Peyer's patch (tissue), 4 donors: ENCODE data around the gene RAP2A.

ENCODE experiments used
- POLR2A ChIP-seq, 2 donors: fragments of 450-650 bp; IDR thresholded peaks; one replicate each; pipeline ENCODE4 v1.5.1; 2017; ENCODE audit warnings: antibody characterized with exemption in 2 of 2, mild to moderate bottlenecking in 2 of 2, moderate library complexity in 2 of 2
- TF ChIP-seq, protein P1 (sequence below), 6 experiments: fragments of 450-650 bp in 4 of 6; fragments of 200-600 bp in 2 of 6; sonication (generic) in 1 of 6; IDR thresholded peaks; one replicate each; pipeline ENCODE4 v1.5.1; 2017 to 2019; ENCODE audit warnings: antibody characterized with exemption in 6 of 6, mild to moderate bottlenecking in 3 of 6, moderate library complexity in 1 of 6

DNA sequence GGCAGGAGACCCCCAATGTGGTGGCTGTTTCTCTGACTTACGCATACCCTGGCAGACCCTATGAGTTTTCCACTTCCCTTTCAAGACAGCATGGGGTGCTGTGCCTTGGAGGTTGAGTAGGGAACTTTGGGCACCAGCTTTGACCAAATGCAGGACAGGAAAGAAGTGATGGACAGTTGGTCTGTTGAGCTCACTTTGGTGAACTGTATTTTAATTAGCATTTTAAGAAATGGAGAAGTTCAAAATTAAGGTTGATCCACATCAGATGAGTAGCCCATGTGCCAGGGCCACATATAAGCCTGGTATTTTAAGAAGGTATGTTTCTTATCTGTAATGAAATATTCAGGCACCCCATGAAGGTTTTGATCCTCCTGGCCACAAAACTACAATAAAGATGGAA, 46.1 kb upstream of the RAP2A start:
- TF ChIP-seq, protein P1, sequence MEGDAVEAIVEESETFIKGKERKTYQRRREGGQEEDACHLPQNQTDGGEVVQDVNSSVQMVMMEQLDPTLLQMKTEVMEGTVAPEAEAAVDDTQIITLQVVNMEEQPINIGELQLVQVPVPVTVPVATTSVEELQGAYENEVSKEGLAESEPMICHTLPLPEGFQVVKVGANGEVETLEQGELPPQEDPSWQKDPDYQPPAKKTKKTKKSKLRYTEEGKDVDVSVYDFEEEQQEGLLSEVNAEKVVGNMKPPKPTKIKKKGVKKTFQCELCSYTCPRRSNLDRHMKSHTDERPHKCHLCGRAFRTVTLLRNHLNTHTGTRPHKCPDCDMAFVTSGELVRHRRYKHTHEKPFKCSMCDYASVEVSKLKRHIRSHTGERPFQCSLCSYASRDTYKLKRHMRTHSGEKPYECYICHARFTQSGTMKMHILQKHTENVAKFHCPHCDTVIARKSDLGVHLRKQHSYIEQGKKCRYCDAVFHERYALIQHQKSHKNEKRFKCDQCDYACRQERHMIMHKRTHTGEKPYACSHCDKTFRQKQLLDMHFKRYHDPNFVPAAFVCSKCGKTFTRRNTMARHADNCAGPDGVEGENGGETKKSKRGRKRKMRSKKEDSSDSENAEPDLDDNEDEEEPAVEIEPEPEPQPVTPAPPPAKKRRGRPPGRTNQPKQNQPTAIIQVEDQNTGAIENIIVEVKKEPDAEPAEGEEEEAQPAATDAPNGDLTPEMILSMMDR (IDR thresholded peaks at IDR 0.05): no peak
- no peak for TF ChIP-seq POLR2A (IDR thresholded peaks at IDR 0.05)
